GM21528 (cell line): Measurements from ENCODE around the gene ZNF358.

Experiments used
- ATAC-seq: cut with Tn5 transposase; IDR thresholded peaks from one replicate; pipeline ENCODE4 v1.9.1; 2021; ENCODE audit warnings: mild to moderate bottlenecking, moderate library complexity; ENCODE audit not compliant: unreplicated experiment, low FRiP score

Gene ZNF358

GRCh38 chr19:7519361-7520130 lies 3.6 kb downstream of the ZNF358 start:
- ATAC-seq = no peak

GRCh38 chr19:7520131-7521051 lies 4.5 kb downstream of the ZNF358 start:
- no peak for ATAC-seq

- no peak for ATAC-seq
These were observed 5.7 kb downstream of the ZNF358 start for GRCh38 chr19:7521551-7522071.

GRCh38 chr19:7522072-7522922 lies 6.4 kb downstream of the ZNF358 start, which contains the start of gene MCOLN1:
TSS of gene MCOLN1 (plus strand) at chr19:7522624. CDS start at chr19:7522751, 127 bp downstream.
- ATAC-seq = peak; percentile 67

- ATAC-seq = no peak
These were observed 7.2 kb downstream of the ZNF358 start for GRCh38 chr19:7522923-7523667.

- no peak for ATAC-seq
These were observed 8.6 kb downstream of the ZNF358 start for GRCh38 chr19:7524523-7524922.

- ATAC-seq = no peak
These were observed 9.3 kb downstream of the ZNF358 start for GRCh38 chr19:7524992-7525739.

GRCh38 chr19:7526059-7526929 lies 10.4 kb downstream of the ZNF358 start:
- no peak for ATAC-seq

- ATAC-seq = no peak
These were observed 11.8 kb downstream of the ZNF358 start for GRCh38 chr19:7527516-7528191.

- ATAC-seq = no peak
These were observed 12.3 kb downstream of the ZNF358 start for GRCh38 chr19:7528192-7528519.

GRCh38 chr19:7528522-7529245 lies 12.8 kb downstream of the ZNF358 start:
- no peak for ATAC-seq

GRCh38 chr19:7529246-7529600 lies 13.3 kb downstream of the ZNF358 start:
- no peak for ATAC-seq

- no peak for ATAC-seq
These were observed 13.9 kb downstream of the ZNF358 start for GRCh38 chr19:7529610-7530490.

GRCh38 chr19:7533281-7533885 lies 17.5 kb downstream of the ZNF358 start:
- ATAC-seq = no peak

GRCh38 chr19:7533925-7534480 lies 18.1 kb downstream of the ZNF358 start:
- no peak for ATAC-seq
